Gastrocnemius medialis (tissue), 4 donors: Measurements from ENCODE around the gene PIPOX.

Experiments
- CTCF ChIP-seq, 5 experiments: fragments of 450-650 bp in 3 of 5; fragments of 200-600 bp in 2 of 5; sonication (generic) in 2 of 5; IDR thresholded peaks in 4 of 5; conservative IDR thresholded peaks in 1 of 5; 1 replicate in 4 of 5; 2 replicates in 1 of 5; pipeline ENCODE4 v1.5.1; 2016 to 2019; ENCODE audit warnings: antibody characterized with exemption in 5 of 5, mild to moderate bottlenecking in 3 of 5, moderate library complexity in 3 of 5
- POLR2A ChIP-seq, 2 donors: fragments of 450-650 bp; IDR thresholded peaks; one replicate each; pipeline ENCODE4 v1.6.1; 2017; ENCODE audit warnings: antibody characterized with exemption in 2 of 2, mild to moderate bottlenecking in 2 of 2, moderate library complexity in 2 of 2

DNA sequence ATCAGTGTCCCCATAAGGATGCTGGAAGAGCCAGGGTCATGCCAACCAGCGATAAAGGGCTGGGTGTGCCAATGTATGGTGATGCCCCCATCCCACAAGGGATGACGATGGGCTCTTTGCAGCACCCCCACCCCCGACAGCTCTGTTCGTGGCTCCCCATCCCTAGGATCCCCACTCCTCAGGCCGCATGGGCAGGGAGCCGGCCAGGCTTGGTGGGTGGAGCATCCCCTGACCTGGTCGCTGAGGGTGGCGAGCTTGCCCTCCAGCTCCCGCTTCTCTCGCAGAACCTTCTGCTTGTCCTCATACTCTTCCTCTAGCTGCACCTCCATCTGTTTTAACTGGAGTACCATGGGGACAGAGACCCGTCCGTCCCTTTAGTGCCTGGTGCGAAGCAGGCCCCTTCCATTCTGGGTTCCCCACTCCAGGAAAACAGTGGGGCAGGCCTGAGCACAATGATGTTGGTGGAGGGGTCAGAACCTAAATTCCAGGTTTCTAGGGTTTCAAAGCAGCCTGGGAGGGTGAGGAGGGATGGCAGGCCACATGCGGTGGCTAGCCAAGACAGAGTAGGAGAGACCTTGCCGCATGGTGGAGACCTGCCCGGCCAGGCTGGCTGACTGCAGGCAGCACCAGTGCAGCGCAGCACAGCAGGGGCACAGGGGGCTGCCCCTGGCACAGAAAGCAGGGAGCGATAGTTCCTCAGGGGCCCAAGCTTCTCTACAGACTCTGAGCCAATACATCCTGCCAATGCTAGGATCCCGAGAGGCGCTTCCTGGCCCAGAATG lies 50.3 kb downstream of the PIPOX start:
- TF ChIP-seq POLR2A (IDR thresholded peaks at IDR 0.05) (no peak), CTCF (IDR thresholded peaks at IDR 0.05 in 4 of 5, conservative IDR thresholded peaks at IDR 0.05 in 1 of 5) (no peak)
